Measurements from ENCODE around the gene TUBD1.

The TUBD1 gene

GRCh38 chr17:59846394-59847165 lies 46.2 kb downstream of the TUBD1 start:
- H3K4me3 ChIP-seq (ENCODE audit: low read depth in 1 of 2, low read length in 2 of 2) = no peak overlapping the region
- H2AFZ ChIP-seq (ENCODE audit: low read depth, low read length) = no peak overlapping the region
- no peak overlapping the region for H3K9ac ChIP-seq (ENCODE audit: low read depth, low read length)
- H3K9me3 ChIP-seq (ENCODE audit: insufficient read depth, low read length, severe bottlenecking) = no peaks in the 10 kb centered on the region
- H3K79me2 ChIP-seq (ENCODE audit: insufficient read depth, low read length) = no peaks in the 10 kb centered on the region
- H4K20me1 ChIP-seq (ENCODE audit: insufficient read depth, low read length) = no peaks in the 10 kb centered on the region
- no peaks in the 10 kb centered on the region for H3K27me3 ChIP-seq (ENCODE audit: insufficient read depth, low read length, poor library complexity)
- TF ChIP-seq CTCF (IDR thresholded peaks at IDR 0.05; ENCODE audit: borderline replicate concordance, extremely low read depth, low read length, poor library complexity, severe bottlenecking) (no peak), EZH2 (IDR thresholded peaks at IDR 0.05; ENCODE audit: borderline replicate concordance, low read depth, low read length, severe bottlenecking) (no peak)
- peaks cover 12% of the 10 kb centered on the region for H3K4me1 ChIP-seq (ENCODE audit: insufficient read depth, low read length)
- peaks cover 3% of the 10 kb centered on the region; the same call in 1 of the 2 replicates for H3K36me3 ChIP-seq (ENCODE audit: insufficient read depth, low read length)
- ATAC-seq (ENCODE audit: insufficient read depth, low read depth) (no peak), DNase-seq (no peak)
- H3K4me2 ChIP-seq (ENCODE audit: insufficient read depth, low read length) = no peak overlapping the region
- no peak overlapping the region for H3K27ac ChIP-seq (ENCODE audit: low read length)

DNA sequence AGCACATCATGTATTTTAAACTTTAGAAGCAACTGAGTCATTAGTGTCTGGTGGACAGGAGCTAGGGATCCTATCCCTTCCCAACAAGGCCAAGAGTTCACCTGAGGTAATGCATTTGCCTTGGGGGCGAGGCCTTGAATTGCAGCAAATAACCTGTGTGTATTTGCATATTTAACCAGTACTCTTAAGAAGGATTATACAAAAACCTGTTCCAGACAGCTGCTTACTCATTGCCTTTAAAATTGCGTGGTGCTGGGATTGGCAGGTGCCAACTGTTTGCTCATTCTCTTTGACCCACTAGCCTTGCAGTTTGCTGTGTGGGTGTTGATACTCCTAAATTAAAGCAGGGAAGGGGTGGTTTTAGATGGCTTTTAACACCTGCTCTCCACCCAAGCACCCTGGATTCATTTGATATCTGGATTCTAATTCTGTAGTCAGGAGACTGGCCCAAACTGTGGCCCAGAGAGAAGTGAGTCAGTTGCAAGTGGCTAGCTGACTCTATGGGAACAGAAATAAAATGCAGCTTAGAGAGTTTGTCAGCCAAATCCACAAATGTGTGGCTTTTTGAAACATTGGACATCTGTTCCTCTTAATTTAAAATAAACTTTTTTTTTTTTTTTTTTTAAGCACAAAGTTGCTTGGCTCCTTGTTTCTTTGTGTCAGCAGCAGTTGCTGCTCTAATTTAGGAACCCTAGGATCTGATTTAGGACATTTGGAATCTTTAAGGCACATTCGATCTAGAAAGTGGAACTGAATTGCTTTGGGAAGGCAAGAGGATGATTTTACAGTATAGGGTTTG lies 46.9 kb downstream of the TUBD1 start:
- peaks cover 4% of the 10 kb centered on the region; the same call in 1 of the 2 replicates for H3K79me2 ChIP-seq (ENCODE audit: insufficient read depth, low read length)
- H4K20me1 ChIP-seq (ENCODE audit: insufficient read depth, low read length) = no peaks in the 10 kb centered on the region
- H2AFZ ChIP-seq (ENCODE audit: low read depth, low read length) = no peak overlapping the region
- H3K36me3 ChIP-seq (ENCODE audit: insufficient read depth, low read length) = peaks cover 7% of the 10 kb centered on the region; the same call in 1 of the 2 replicates
- DNase-seq (no peak), ATAC-seq (ENCODE audit: insufficient read depth, low read depth) (peak; percentile 17; the same call in 2 of the 3 replicates)
- no peaks in the 10 kb centered on the region for H3K27me3 ChIP-seq (ENCODE audit: insufficient read depth, low read length, poor library complexity)
- no peak overlapping the region for H3K4me3 ChIP-seq (ENCODE audit: low read depth in 1 of 2, low read length in 2 of 2)
- no peak overlapping the region for H3K9ac ChIP-seq (ENCODE audit: low read depth, low read length)
- TF ChIP-seq EZH2 (IDR thresholded peaks at IDR 0.05; ENCODE audit: borderline replicate concordance, low read depth, low read length, severe bottlenecking) (no peak), CTCF (IDR thresholded peaks at IDR 0.05; ENCODE audit: borderline replicate concordance, extremely low read depth, low read length, poor library complexity, severe bottlenecking) (no peak)
- H3K9me3 ChIP-seq (ENCODE audit: insufficient read depth, low read length, severe bottlenecking) = no peaks in the 10 kb centered on the region
- H3K27ac ChIP-seq (ENCODE audit: low read length) = no peak overlapping the region
- H3K4me1 ChIP-seq (ENCODE audit: insufficient read depth, low read length) = peaks cover 16% of the 10 kb centered on the region
- H3K4me2 ChIP-seq (ENCODE audit: insufficient read depth, low read length) = no peak overlapping the region

- Histone ChIP-seq H3K4me3 (ENCODE audit: low read depth in 1 of 2, low read length in 2 of 2) (no peak overlapping the region), H3K4me1 (ENCODE audit: insufficient read depth, low read length) (peaks cover 23% of the 10 kb centered on the region), H4K20me1 (ENCODE audit: insufficient read depth, low read length) (no peaks in the 10 kb centered on the region)
Measured at GRCh38 chr17:59844884-59845594, 47.7 kb downstream of the TUBD1 start.

More at GRCh38 chr17:59844884-59845594, 47.7 kb downstream of the TUBD1 start:
- TF ChIP-seq CTCF (IDR thresholded peaks at IDR 0.05; ENCODE audit: borderline replicate concordance, extremely low read depth, low read length, poor library complexity, severe bottlenecking) (no peak), EZH2 (IDR thresholded peaks at IDR 0.05; ENCODE audit: borderline replicate concordance, low read depth, low read length, severe bottlenecking) (no peak)
- Histone ChIP-seq H3K9ac (ENCODE audit: low read depth, low read length) (no peak overlapping the region), H2AFZ (ENCODE audit: low read depth, low read length) (no peak overlapping the region), H3K4me2 (ENCODE audit: insufficient read depth, low read length) (no peak overlapping the region), H3K36me3 (ENCODE audit: insufficient read depth, low read length) (peaks cover 15% of the 10 kb centered on the region; the same call in 1 of the 2 replicates), H3K27me3 (ENCODE audit: insufficient read depth, low read length, poor library complexity) (no peaks in the 10 kb centered on the region), H3K79me2 (ENCODE audit: insufficient read depth, low read length) (peaks cover 11% of the 10 kb centered on the region; the same call in 1 of the 2 replicates), H3K9me3 (ENCODE audit: insufficient read depth, low read length, severe bottlenecking) (no peaks in the 10 kb centered on the region), H3K27ac (ENCODE audit: low read length) (no peak overlapping the region)
- no peak for DNase-seq
- ATAC-seq (ENCODE audit: insufficient read depth, low read depth) = no peak
